Sigmoid colon (tissue), 7 donors: ENCODE data around the gene MNAT1. TPM values are rescaled to one million over a fixed set of nuclear protein-coding genes. Genes with fewer than 3 reads are reported as not detected.

Source experiments
- DNase-seq: peaks from one replicate; pipeline ENCODE4 v3.0.0-alpha.2; 2019
- H3K27ac ChIP-seq, 4 donors: fragments of 200-600 bp; sonication (generic); one replicate each; pipeline ENCODE4 v1.5.1; 2016 to 2019; ENCODE audit warnings: mild to moderate bottlenecking in 1 of 4
- H3K27me3 ChIP-seq, 3 donors: fragments of 200-600 bp; sonication (generic); one replicate each; pipeline ENCODE4 v1.5.1; 2019; ENCODE audit warnings: mild to moderate bottlenecking in 1 of 3
- H3K36me3 ChIP-seq, 4 donors: fragments of 200-600 bp; sonication (generic); one replicate each; pipeline ENCODE4 v1.5.1; 2016 to 2019
- H3K4me1 ChIP-seq, 4 donors: fragments of 200-600 bp; sonication (generic); one replicate each; pipeline ENCODE4 v1.5.1; 2017 to 2019
- H3K4me3 ChIP-seq, 4 donors: fragments of 200-600 bp; sonication (generic); one replicate each; pipeline ENCODE4 v1.5.1; 2017 to 2019; ENCODE audit warnings: mild to moderate bottlenecking in 2 of 4, moderate library complexity in 1 of 4
- H3K9me3 ChIP-seq, 4 donors: fragments of 200-600 bp in 3 of 4; sonication (generic) in 3 of 4; one replicate each; pipeline versions ENCODE4 v1.5.1 to v1.6.1; 2013 to 2019
- CTCF ChIP-seq, 4 experiments: fragments of 450-650 bp in 3 of 4; fragments of 200-600 bp in 1 of 4; IDR thresholded peaks; one replicate each; pipeline ENCODE4 v1.5.1; 2016 to 2019; ENCODE audit warnings: antibody characterized with exemption in 4 of 4, mild to moderate bottlenecking in 3 of 4, moderate library complexity in 2 of 4
- EP300 ChIP-seq, 4 donors: sonication (generic); formaldehyde crosslinking; IDR thresholded peaks; one replicate each; pipeline ENCODE4 v1.6.1; 2017; ENCODE audit warnings: antibody characterized with exemption in 4 of 4
- POLR2A ChIP-seq, 2 donors: fragments of 450-650 bp; IDR thresholded peaks; one replicate each; pipeline ENCODE4 v1.6.1; 2016; ENCODE audit warnings: antibody characterized with exemption in 2 of 2, mild to moderate bottlenecking in 2 of 2, moderate library complexity in 2 of 2
- POLR2AphosphoS5 ChIP-seq, 4 donors: sonication (generic); formaldehyde crosslinking; IDR thresholded peaks; one replicate each; pipeline ENCODE4 v1.6.1; 2017; ENCODE audit warnings: antibody characterized with exemption in 4 of 4
- WGBS, 2 donors: extraction: QIAGEN DNeasy Blood & Tissue Kit; methylation state at CpG; one replicate each; pipeline ENCODE4 v1.1.7; 2013; 5-methylcytosine and 5-hydroxymethylcytosine counted together
- intact Hi-C: fragments of 100-400 bp; cut with DNase I; formaldehyde crosslinking; loops from one replicate; pipeline ENCODE4 v1.15.1; 2023
- polyA plus RNA-seq, 3 donors: library from polyadenylated mRNA; stranded (reverse); fragments of 200-250 nt; gene quantifications; one replicate each; pipeline ENCODE4 v1.2.3, GENCODE V29; 2013
- total RNA-seq, 4 donors: library from RNA; depleted of rRNA; stranded (reverse); fragments of >200 nt; gene quantifications; one replicate each; pipeline ENCODE4 v1.1.0, GENCODE V29; 2016
- donor health status: healthy with polysubstance abuse.
- donor health status: Bipolar disorder and iron deficiency.
- donor health status: healthy.

Gene MNAT1
- total and polyA plus RNA-seq, 7 donors = 9.5 to 65.0 (median 22.4) TPM

- no peaks in the 10 kb centered on the region for H3K4me1 ChIP-seq
- no peaks in the 10 kb centered on the region for H3K36me3 ChIP-seq
- peaks cover 0 to 13% (median 6%) of the 10 kb centered on the region in 4 donors for H3K9me3 ChIP-seq
- H3K4me3 ChIP-seq = no peak overlapping the region
- 81 to 94% methylated on average over 3 of the region's 3 CpGs for WGBS, 2 donors
- TF ChIP-seq EP300 (IDR thresholded peaks at IDR 0.05) = no peak
- TF ChIP-seq POLR2A (IDR thresholded peaks at IDR 0.05) = no peak
- no peak for TF ChIP-seq POLR2AphosphoS5 (IDR thresholded peaks at IDR 0.05)
- no peak for TF ChIP-seq CTCF (IDR thresholded peaks at IDR 0.05)
- no peak overlapping the region for H3K27ac ChIP-seq
- no peaks in the 10 kb centered on the region for H3K27me3 ChIP-seq
- DNase-seq = no peak
- intact Hi-C loops = no loop called here
Observed at GRCh38 chr14:60700598-60700997, 34.0 kb upstream of the MNAT1 start.

DNA sequence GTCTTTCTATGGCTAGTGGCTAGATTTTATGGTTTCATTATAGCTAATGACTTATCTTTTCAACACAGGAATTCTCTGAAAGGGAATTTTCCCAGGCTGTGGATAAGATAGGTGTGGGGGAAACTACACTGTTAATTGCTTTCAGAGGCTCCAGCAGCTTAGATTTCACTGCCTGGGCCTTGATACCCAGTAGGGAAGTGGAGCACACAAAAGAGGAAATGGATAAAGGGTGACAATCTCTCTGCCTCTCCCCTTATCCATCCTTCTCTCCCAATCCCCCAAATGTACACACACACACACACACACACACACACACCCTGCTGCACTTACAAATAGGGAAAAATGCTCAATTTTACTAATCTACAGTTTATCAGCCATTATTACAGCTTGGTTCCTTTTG is 29.5 kb upstream of the MNAT1 start:
- Histone ChIP-seq H3K4me1 (no peaks in the 10 kb centered on the region), H3K27ac (no peak overlapping the region), H3K4me3 (no peak overlapping the region), H3K36me3 (no peaks in the 10 kb centered on the region), H3K27me3 (no peaks in the 10 kb centered on the region), H3K9me3 (peaks cover 0 to 10% (median 3%) of the 10 kb centered on the region in 4 donors)
- intact Hi-C loops = no loop called here
- DNase-seq = no peak
- TF ChIP-seq POLR2A (IDR thresholded peaks at IDR 0.05) = no peak
- TF ChIP-seq POLR2AphosphoS5 (IDR thresholded peaks at IDR 0.05) = no peak
- TF ChIP-seq EP300 (IDR thresholded peaks at IDR 0.05) = no peak
- TF ChIP-seq CTCF (IDR thresholded peaks at IDR 0.05) = no peak

- intact Hi-C loops = no loop called here
Observed at GRCh38 chr14:60707858-60708257, 26.7 kb upstream of the MNAT1 start.

DNA sequence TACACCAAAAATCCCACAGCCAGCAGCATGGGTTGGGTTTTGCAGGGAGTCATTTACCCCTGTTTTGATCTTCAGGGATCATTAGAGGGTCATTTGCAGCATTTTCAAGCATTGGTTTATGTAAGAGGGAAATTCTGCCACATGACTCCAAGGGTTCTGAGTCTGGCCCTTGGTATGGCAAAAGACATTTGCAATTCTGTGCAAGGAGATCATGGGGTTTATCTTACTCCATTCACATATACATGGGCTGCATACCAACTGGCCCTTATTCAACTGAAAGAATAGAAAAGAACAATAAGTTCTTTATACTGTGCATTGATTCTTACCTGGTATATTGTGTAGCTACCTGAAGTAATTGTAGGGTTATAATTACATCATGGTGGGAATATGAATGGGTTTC is 24.1 kb upstream of the MNAT1 start:
- intact Hi-C loops = no loop called here
- Histone ChIP-seq H3K4me1 (no peaks in the 10 kb centered on the region), H3K9me3 (no peaks in the 10 kb centered on the region), H3K27me3 (no peaks in the 10 kb centered on the region), H3K36me3 (no peaks in the 10 kb centered on the region), H3K4me3 (no peak overlapping the region), H3K27ac (no peak overlapping the region)
- no peak for DNase-seq
- TF ChIP-seq CTCF (IDR thresholded peaks at IDR 0.05) = no peak
- no peak for TF ChIP-seq POLR2A (IDR thresholded peaks at IDR 0.05)
- TF ChIP-seq POLR2AphosphoS5 (IDR thresholded peaks at IDR 0.05) = no peak
- no peak for TF ChIP-seq EP300 (IDR thresholded peaks at IDR 0.05)

More at GRCh38 chr14:60707858-60708257, 26.7 kb upstream of the MNAT1 start:
- DNase-seq = no peak
- no peaks in the 10 kb centered on the region for H3K36me3 ChIP-seq
- WGBS, 2 donors = 91 to 93% methylated on average over 3 of the region's 3 CpGs
- TF ChIP-seq CTCF (IDR thresholded peaks at IDR 0.05) = no peak
- no peak for TF ChIP-seq EP300 (IDR thresholded peaks at IDR 0.05)
- TF ChIP-seq POLR2AphosphoS5 (IDR thresholded peaks at IDR 0.05) = no peak
- no peak for TF ChIP-seq POLR2A (IDR thresholded peaks at IDR 0.05)
- no peaks in the 10 kb centered on the region for H3K9me3 ChIP-seq
- H3K4me1 ChIP-seq = no peaks in the 10 kb centered on the region
- H3K27me3 ChIP-seq = no peaks in the 10 kb centered on the region
- no peak overlapping the region for H3K27ac ChIP-seq
- H3K4me3 ChIP-seq = no peak overlapping the region

GRCh38 chr14:60713513-60713912 is 21.0 kb upstream of the MNAT1 start:
- 90 to 92% methylated on average over 6 of the region's 6 CpGs for WGBS, 2 donors

More at GRCh38 chr14:60713513-60713912, 21.0 kb upstream of the MNAT1 start:
- Histone ChIP-seq H3K27me3 (no peaks in the 10 kb centered on the region), H3K4me1 (no peaks in the 10 kb centered on the region), H3K4me3 (no peak overlapping the region), H3K36me3 (no peaks in the 10 kb centered on the region), H3K27ac (no peak overlapping the region), H3K9me3 (no peaks in the 10 kb centered on the region)
- intact Hi-C loops = no loop called here
- DNase-seq = no peak
- TF ChIP-seq POLR2AphosphoS5 (IDR thresholded peaks at IDR 0.05) (no peak), EP300 (IDR thresholded peaks at IDR 0.05) (no peak), CTCF (IDR thresholded peaks at IDR 0.05) (no peak), POLR2A (IDR thresholded peaks at IDR 0.05) (no peak)
